CD4-positive, alpha-beta T cell treated with Interleukin-6 at 100 ng/mL for 8 hours (primary cell): ENCODE results near the gene ST8SIA1.
"Not testable (repeated sequence)": the region's sequence is repeated elsewhere in the genome, so short reads cannot be mapped to it uniquely, and the experiment has no call there.

Source experiments
- DNase-seq: peaks from one replicate; pipeline ENCODE4 v3.0.0-alpha.2; 2020; ENCODE audit warnings: mixed read lengths, low spot score

The ST8SIA1 gene

GRCh38 chr12:22334410-22335100, at the start of gene ST8SIA1:
Gene ST8SIA1 (minus strand): TSS chr12:22334707. CDS start chr12:22334232, 475 bp downstream.
- DNase-seq = peak; percentile 71

GRCh38 chr12:22380031-22380430, 45.5 kb upstream of the ST8SIA1 start:
- no peak for DNase-seq

GRCh38 chr12:22377731-22378496, 43.4 kb upstream of the ST8SIA1 start:
- no peak for DNase-seq

GRCh38 chr12:22376596-22377150, 42.2 kb upstream of the ST8SIA1 start:
- DNase-seq = not testable (repeated sequence)

GRCh38 chr12:22374508-22374907, 40.0 kb upstream of the ST8SIA1 start:
- no peak for DNase-seq

- DNase-seq = no peak
These were observed 37.9 kb upstream of the ST8SIA1 start for GRCh38 chr12:22372277-22372837.

- no peak for DNase-seq
These were observed 31.7 kb upstream of the ST8SIA1 start for GRCh38 chr12:22366181-22366580.

- no peak for DNase-seq
These were observed 27.3 kb upstream of the ST8SIA1 start for GRCh38 chr12:22361785-22362184.

- no peak for DNase-seq
These were observed 26.3 kb upstream of the ST8SIA1 start for GRCh38 chr12:22360774-22361173.

GRCh38 chr12:22357531-22357930, 23.0 kb upstream of the ST8SIA1 start:
- no peak for DNase-seq

GRCh38 chr12:22356231-22356630, 21.7 kb upstream of the ST8SIA1 start:
- DNase-seq = no peak

- DNase-seq = no peak
These were observed 20.6 kb upstream of the ST8SIA1 start for GRCh38 chr12:22355011-22355580.

GRCh38 chr12:22353615-22354325, 19.3 kb upstream of the ST8SIA1 start:
- DNase-seq = no peak

GRCh38 chr12:22350886-22351285, 16.4 kb upstream of the ST8SIA1 start:
- DNase-seq = no peak

- no peak for DNase-seq
These were observed 13.7 kb upstream of the ST8SIA1 start for GRCh38 chr12:22348208-22348607.

GRCh38 chr12:22340143-22340542, 5.6 kb upstream of the ST8SIA1 start:
- no peak for DNase-seq

- no peak for DNase-seq
These were observed 5.2 kb upstream of the ST8SIA1 start for GRCh38 chr12:22339691-22340090.

GRCh38 chr12:22335794-22336166, 1.3 kb upstream of the ST8SIA1 start:
- no peak for DNase-seq

GRCh38 chr12:22333713-22334409, 646 bp downstream of the ST8SIA1 start:
- DNase-seq = peak; percentile 21

GRCh38 chr12:22333186-22333712, 1.3 kb downstream of the ST8SIA1 start:
- DNase-seq = no peak

- DNase-seq = no peak
These were observed 2.3 kb downstream of the ST8SIA1 start for GRCh38 chr12:22332202-22332601.
